Spinal cord (tissue), 10 donors: ENCODE results near the gene PTPN14. TPM values are rescaled to one million over a fixed set of nuclear protein-coding genes. Genes with fewer than 3 reads are reported as not detected.

Experiments used
- DNase-seq, 6 donors: peaks; one replicate each; pipeline versions ENCODE4 v3.0.0 to v3.0.0-alpha.2; 2013 to 2015; ENCODE audit warnings: low spot score in 6 of 6, low read depth in 4 of 6
- H3K27ac ChIP-seq: one replicate; pipeline ENCODE4 v1.5.1; 2013; ENCODE audit warnings: low read depth, low read length, control low read depth
- H3K27me3 ChIP-seq: one replicate; pipeline ENCODE4 v1.6.1; 2013; ENCODE audit warnings: low read length; ENCODE audit not compliant: control insufficient read depth, insufficient read depth
- H3K36me3 ChIP-seq: one replicate; pipeline ENCODE4 v1.6.1; 2013; ENCODE audit warnings: low read length; ENCODE audit not compliant: control insufficient read depth, insufficient read depth
- H3K4me1 ChIP-seq: one replicate; pipeline ENCODE4 v1.6.1; 2013; ENCODE audit warnings: low read length; ENCODE audit not compliant: control insufficient read depth, insufficient read depth
- H3K4me3 ChIP-seq: one replicate; pipeline ENCODE4 v1.5.1; 2013; ENCODE audit warnings: low read depth, low read length, control low read depth
- H3K9me3 ChIP-seq: one replicate; pipeline ENCODE4 v1.6.1; 2013; ENCODE audit warnings: low read length; ENCODE audit not compliant: control insufficient read depth, insufficient read depth
- WGBS: methylation state at CpG from one replicate; pipeline ENCODE4 v1.1.5; 2013; ENCODE audit warnings: missing lambda C conversion rate; ENCODE audit not compliant: insufficient coverage; 5-methylcytosine and 5-hydroxymethylcytosine counted together
- polyA plus RNA-seq, 2 donors: library from polyadenylated mRNA; unstranded; fragments of 120-200 nt; gene quantifications; one replicate each; pipeline ENCODE4 v1.2.1, GENCODE V29; 2013; ENCODE audit not compliant: insufficient read length in 2 of 2
- total RNA-seq, 2 donors: library from RNA; depleted of rRNA in 1 of 2; stranded (reverse); fragments of 120-200 nt in 1 of 2; fragments of >200 nt in 1 of 2; gene quantifications; one replicate each; pipeline versions ENCODE4 v1.2.3 to v1.2.4, GENCODE V29; 2013 to 2014
- donor health status: healthy.

The PTPN14 gene
- total and polyA plus RNA-seq, 4 donors: 9.0 to 18.3 (median 13.3) TPM

GRCh38 chr1:214338212-214338611 lies 213.2 kb downstream of the PTPN14 start:
- no peak for DNase-seq
- WGBS: no CpG with 5 or more reads among the region's 4 CpGs
- Histone ChIP-seq H3K4me3 (no peak overlapping the region), H3K27me3 (no peaks in the 10 kb centered on the region), H3K9me3 (no peaks in the 10 kb centered on the region), H3K27ac (no peak overlapping the region), H3K4me1 (peaks cover 2% of the 10 kb centered on the region), H3K36me3 (peaks cover 8% of the 10 kb centered on the region)

GRCh38 chr1:214337511-214337910 lies 213.9 kb downstream of the PTPN14 start:
- peaks cover 8% of the 10 kb centered on the region for H3K36me3 ChIP-seq
- H3K27ac ChIP-seq: no peak overlapping the region
- DNase-seq: peak in 2 of 6 donors; percentile 37 to 67
- WGBS: 20% methylated on average over 1 of the region's 6 CpGs
- no peaks in the 10 kb centered on the region for H3K9me3 ChIP-seq
- peaks cover 6% of the 10 kb centered on the region for H3K4me1 ChIP-seq
- H3K4me3 ChIP-seq: no peak overlapping the region
- no peaks in the 10 kb centered on the region for H3K27me3 ChIP-seq

GRCh38 chr1:214337015-214337414 lies 214.4 kb downstream of the PTPN14 start:
- H3K27ac ChIP-seq: no peak overlapping the region
- no peak overlapping the region for H3K4me3 ChIP-seq
- no peak for DNase-seq
- H3K9me3 ChIP-seq: no peaks in the 10 kb centered on the region
- peaks cover 6% of the 10 kb centered on the region for H3K4me1 ChIP-seq
- WGBS: 39% methylated on average over 2 of the region's 2 CpGs
- peaks cover 8% of the 10 kb centered on the region for H3K36me3 ChIP-seq
- H3K27me3 ChIP-seq: no peaks in the 10 kb centered on the region

GRCh38 chr1:214335567-214335966 lies 215.8 kb downstream of the PTPN14 start:
- DNase-seq: no peak
- Histone ChIP-seq H3K27ac (no peak overlapping the region), H3K4me3 (no peak overlapping the region), H3K9me3 (no peaks in the 10 kb centered on the region), H3K4me1 (peaks cover 6% of the 10 kb centered on the region), H3K36me3 (peaks cover 11% of the 10 kb centered on the region), H3K27me3 (no peaks in the 10 kb centered on the region)
- WGBS: no CpG with 5 or more reads among the region's 4 CpGs

- peaks cover 20% of the 10 kb centered on the region for H3K36me3 ChIP-seq
- WGBS: 80% methylated on average over 5 of the region's 6 CpGs
- H3K4me3 ChIP-seq: no peak overlapping the region
- peak in 3 of 6 donors; percentile 44 to 81 (median 75) for DNase-seq
- H3K27me3 ChIP-seq: no peaks in the 10 kb centered on the region
- no peaks in the 10 kb centered on the region for H3K9me3 ChIP-seq
- no peak overlapping the region for H3K27ac ChIP-seq
- H3K4me1 ChIP-seq: peaks cover 6% of the 10 kb centered on the region
These were observed 218.2 kb downstream of the PTPN14 start for GRCh38 chr1:214332946-214333798.

GRCh38 chr1:214331827-214332423 lies 219.5 kb downstream of the PTPN14 start:
- no peak overlapping the region for H3K4me3 ChIP-seq
- H3K27ac ChIP-seq: no peak overlapping the region
- WGBS: 65% methylated on average over 4 of the region's 9 CpGs
- no peaks in the 10 kb centered on the region for H3K9me3 ChIP-seq
- peaks cover 20% of the 10 kb centered on the region for H3K36me3 ChIP-seq
- no peaks in the 10 kb centered on the region for H3K27me3 ChIP-seq
- peak in 2 of 6 donors; percentile 17 to 21 for DNase-seq
- H3K4me1 ChIP-seq: peaks cover 6% of the 10 kb centered on the region

- H3K27ac ChIP-seq: no peak overlapping the region
- no peaks in the 10 kb centered on the region for H3K27me3 ChIP-seq
- H3K4me3 ChIP-seq: no peak overlapping the region
- H3K36me3 ChIP-seq: peaks cover 20% of the 10 kb centered on the region
- H3K9me3 ChIP-seq: no peaks in the 10 kb centered on the region
- no peak for DNase-seq
- no CpG with 5 or more reads among the region's 1 CpG for WGBS
- H3K4me1 ChIP-seq: peaks cover 6% of the 10 kb centered on the region
These were observed 220.2 kb downstream of the PTPN14 start for GRCh38 chr1:214331180-214331579.

- peaks cover 6% of the 10 kb centered on the region for H3K4me1 ChIP-seq
- 70% methylated on average over 3 of the region's 12 CpGs for WGBS
- no peak for DNase-seq
- H3K36me3 ChIP-seq: peaks cover 20% of the 10 kb centered on the region
- no peak overlapping the region for H3K27ac ChIP-seq
- no peaks in the 10 kb centered on the region for H3K9me3 ChIP-seq
- H3K4me3 ChIP-seq: no peak overlapping the region
- no peaks in the 10 kb centered on the region for H3K27me3 ChIP-seq
These were observed 220.7 kb downstream of the PTPN14 start for GRCh38 chr1:214330715-214331114.

- no peak overlapping the region for H3K4me3 ChIP-seq
- H3K9me3 ChIP-seq: no peaks in the 10 kb centered on the region
- 100% methylated on average over 1 of the region's 3 CpGs for WGBS
- peaks cover 20% of the 10 kb centered on the region for H3K36me3 ChIP-seq
- peaks cover 6% of the 10 kb centered on the region for H3K4me1 ChIP-seq
- H3K27ac ChIP-seq: no peak overlapping the region
- no peaks in the 10 kb centered on the region for H3K27me3 ChIP-seq
- DNase-seq: no peak
These were observed 221.2 kb downstream of the PTPN14 start for GRCh38 chr1:214330222-214330621.
